ENCODE measurements around the gene PPID. TPM values are rescaled to one million over a fixed set of nuclear protein-coding genes. Genes with fewer than 3 reads are reported as not detected.

The PPID gene
- total RNA-seq, 2 experiments from 2014 or later = 66.5 to 69.3 TPM

DNA sequence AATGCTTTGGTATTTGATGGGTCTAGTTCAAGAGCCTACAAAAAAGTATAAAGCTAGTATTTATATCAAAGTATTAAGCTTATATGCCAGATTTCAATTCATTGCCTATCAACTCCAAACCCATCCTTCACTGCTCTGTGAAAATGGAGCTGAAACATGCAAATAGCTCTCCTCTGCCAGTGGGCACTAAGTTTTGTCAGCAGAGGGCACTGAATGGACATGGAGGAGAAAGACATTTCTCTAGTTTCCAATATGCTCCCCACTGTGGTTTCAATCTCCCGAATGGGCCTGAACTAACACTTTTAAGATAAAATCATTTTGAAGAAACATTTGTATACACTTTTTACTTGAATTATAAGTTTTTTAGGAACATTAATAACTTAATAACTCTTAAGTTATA lies 12.4 kb downstream of the PPID start:
- ATAC-seq (no peak), DNase-seq (peak; percentile 7)
- ChIA-PET CTCF (interaction anchor here (0.9 to 2.2 kb wide), 6 partner anchors 9 to 662 kb away, joined by 3 to 7 read pairs (median 4); partner anchors contain the start of gene FNIP2), POLR2A (interaction anchor here (0.5 kb wide), 2 partner anchors 13 to 676 kb away, joined by 3 read pairs; no protein-coding TSS in a partner anchor)
- no peak overlapping the region for H3K27ac Mint-ChIP-seq
- H3K9me3 Mint-ChIP-seq = no peaks in the 10 kb centered on the region
- no peak overlapping the region for H3K4me3 Mint-ChIP-seq
- intact Hi-C loops (cut with micrococcal nuclease) = no loop called here
- peaks cover 2% of the 10 kb centered on the region for H3K4me1 Mint-ChIP-seq (ENCODE audit: low read depth)
- TF ChIP-seq CTCF (IDR thresholded peaks at IDR 0.05) = no peak
- peaks cover 72% of the 10 kb centered on the region for H3K36me3 Mint-ChIP-seq (ENCODE audit: low read depth)
- H3K27me3 Mint-ChIP-seq = no peaks in the 10 kb centered on the region

DNA sequence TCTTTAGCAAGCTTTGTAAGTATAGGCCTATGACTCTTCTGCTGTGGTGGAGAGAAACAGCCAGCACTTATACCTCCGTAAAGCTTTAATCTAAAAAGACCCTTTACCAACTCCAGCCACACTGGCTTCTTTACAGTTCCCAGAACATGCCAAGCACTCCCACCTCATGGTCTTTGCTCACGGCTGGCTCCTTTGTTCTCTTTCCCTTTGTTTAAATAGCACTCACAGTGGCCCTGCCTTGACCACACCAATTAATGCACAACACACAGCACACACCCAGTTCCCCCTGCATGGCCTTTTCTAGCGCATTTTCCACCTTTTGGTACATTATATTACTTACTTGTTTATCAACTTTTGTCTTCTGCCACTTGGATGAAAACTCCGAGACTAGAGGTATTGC lies 18.9 kb downstream of the PPID start:
- intact Hi-C loops (cut with micrococcal nuclease) = no loop called here
- Mint-ChIP-seq H3K27me3 (no peaks in the 10 kb centered on the region), H3K27ac (no peak overlapping the region), H3K36me3 (ENCODE audit: low read depth) (peaks cover 35% of the 10 kb centered on the region), H3K4me1 (ENCODE audit: low read depth) (no peaks in the 10 kb centered on the region), H3K4me3 (no peak overlapping the region), H3K9me3 (no peaks in the 10 kb centered on the region)
- CTCF ChIA-PET = interaction anchor here (1.5 kb wide), 1 partner anchor 13 kb away, joined by 3 read pairs; no protein-coding TSS in a partner anchor
- ATAC-seq = no peak
- DNase-seq = no peak
- POLR2A ChIA-PET = no interaction called here
- no peak for TF ChIP-seq CTCF (IDR thresholded peaks at IDR 0.05)

DNA sequence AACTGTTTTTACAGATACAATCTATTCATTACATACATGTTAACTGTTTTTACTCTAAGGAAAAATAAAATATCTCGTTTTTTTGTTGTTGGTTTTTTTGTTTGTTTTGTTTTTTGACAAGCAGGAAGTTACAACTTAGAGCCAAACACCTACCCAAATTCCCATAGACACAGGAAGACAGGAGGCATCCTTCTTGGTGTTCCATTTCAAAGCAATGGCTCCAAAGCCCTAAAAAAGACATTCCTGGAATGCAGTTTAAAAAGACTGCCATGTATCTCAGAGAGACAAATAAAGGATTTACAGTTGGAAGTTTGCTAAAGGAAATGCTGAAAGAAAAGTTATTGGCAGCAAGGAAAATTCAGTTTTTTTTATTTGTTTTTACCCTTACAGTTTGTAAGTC lies 34.4 kb downstream of the PPID start:
- H3K36me3 Mint-ChIP-seq (ENCODE audit: low read depth) = peaks cover 12% of the 10 kb centered on the region
- no peaks in the 10 kb centered on the region for H3K4me1 Mint-ChIP-seq (ENCODE audit: low read depth)
- DNase-seq (no peak), ATAC-seq (no peak)
- H3K4me3 Mint-ChIP-seq = no peak overlapping the region
- H3K27ac Mint-ChIP-seq = no peak overlapping the region
- CTCF ChIA-PET = no interaction called here
- intact Hi-C loops (cut with micrococcal nuclease) = no loop called here
- no peaks in the 10 kb centered on the region for H3K9me3 Mint-ChIP-seq
- no peaks in the 10 kb centered on the region for H3K27me3 Mint-ChIP-seq
- POLR2A ChIA-PET = no interaction called here
- no peak for TF ChIP-seq CTCF (IDR thresholded peaks at IDR 0.05)

GRCh38 chr4:158682066-158682465 lies 41.1 kb downstream of the PPID start:
- Mint-ChIP-seq H3K9me3 (no peaks in the 10 kb centered on the region), H3K27me3 (no peaks in the 10 kb centered on the region), H3K4me1 (ENCODE audit: low read depth) (no peaks in the 10 kb centered on the region), H3K36me3 (ENCODE audit: low read depth) (peaks cover 5% of the 10 kb centered on the region), H3K4me3 (no peak overlapping the region), H3K27ac (no peak overlapping the region)
- intact Hi-C loops (cut with micrococcal nuclease) = no loop called here
- POLR2A ChIA-PET = no interaction called here
- DNase-seq (no peak), ATAC-seq (no peak)
- TF ChIP-seq CTCF (IDR thresholded peaks at IDR 0.05) = no peak
- CTCF ChIA-PET = no interaction called here

GRCh38 chr4:158681629-158682028 lies 41.6 kb downstream of the PPID start:
- no peak overlapping the region for H3K4me3 Mint-ChIP-seq
- no peaks in the 10 kb centered on the region for H3K9me3 Mint-ChIP-seq
- ATAC-seq (no peak), DNase-seq (no peak)
- no peaks in the 10 kb centered on the region for H3K27me3 Mint-ChIP-seq
- peaks cover 5% of the 10 kb centered on the region for H3K36me3 Mint-ChIP-seq (ENCODE audit: low read depth)
- no peak for TF ChIP-seq CTCF (IDR thresholded peaks at IDR 0.05)
- H3K27ac Mint-ChIP-seq = no peak overlapping the region
- intact Hi-C loops (cut with micrococcal nuclease) = no loop called here
- no peaks in the 10 kb centered on the region for H3K4me1 Mint-ChIP-seq (ENCODE audit: low read depth)
- POLR2A ChIA-PET = no interaction called here
- CTCF ChIA-PET = interaction anchor here (1.0 kb wide), 1 partner anchor 16 kb away, joined by 3 read pairs; no protein-coding TSS in a partner anchor

Data from activated CD8-positive, alpha-beta T cell treated with anti-CD3 and anti-CD28 coated beads for 36 hours (primary cell).